GM12872 (cell line): ENCODE measurements around the gene CGN.

Experiments
- CTCF ChIP-seq: IDR thresholded peaks from 3 replicates; pipeline ENCODE4 v1.5.1; 2011; ENCODE audit warnings: low read depth, mild to moderate bottlenecking, low read length, moderate library complexity; ENCODE audit not compliant: insufficient read depth

The CGN gene

GRCh38 chr1:151562661-151563060, 51.5 kb downstream of the CGN start:
- TF ChIP-seq CTCF, result no peak

GRCh38 chr1:151563376-151563775, 52.2 kb downstream of the CGN start:
- no peak for TF ChIP-seq CTCF

GRCh38 chr1:151565502-151566189, 54.5 kb downstream of the CGN start:
- no peak for TF ChIP-seq CTCF

- no peak for TF ChIP-seq CTCF
These were observed 57.5 kb downstream of the CGN start for GRCh38 chr1:151568626-151569088.

GRCh38 chr1:151570819-151571218, 59.6 kb downstream of the CGN start:
- TF ChIP-seq CTCF, result no peak

GRCh38 chr1:151574575-151575529, 63.7 kb downstream of the CGN start:
- TF ChIP-seq CTCF, result no peak

GRCh38 chr1:151577173-151577572, 66.0 kb downstream of the CGN start:
- no peak for TF ChIP-seq CTCF
